HPDE6-E6E7 (cell line): ENCODE measurements around the gene GRIN2A.
"Not testable (repeated sequence)": the region's sequence is repeated elsewhere in the genome, so short reads cannot be mapped to it uniquely, and the experiment has no call there.

Experiments
- DNase-seq: peaks from one replicate; pipeline ENCODE4 v3.0.0; 2011; ENCODE audit warnings: missing footprints; ENCODE audit errors: extremely low spot score

The GRIN2A gene

DNA sequence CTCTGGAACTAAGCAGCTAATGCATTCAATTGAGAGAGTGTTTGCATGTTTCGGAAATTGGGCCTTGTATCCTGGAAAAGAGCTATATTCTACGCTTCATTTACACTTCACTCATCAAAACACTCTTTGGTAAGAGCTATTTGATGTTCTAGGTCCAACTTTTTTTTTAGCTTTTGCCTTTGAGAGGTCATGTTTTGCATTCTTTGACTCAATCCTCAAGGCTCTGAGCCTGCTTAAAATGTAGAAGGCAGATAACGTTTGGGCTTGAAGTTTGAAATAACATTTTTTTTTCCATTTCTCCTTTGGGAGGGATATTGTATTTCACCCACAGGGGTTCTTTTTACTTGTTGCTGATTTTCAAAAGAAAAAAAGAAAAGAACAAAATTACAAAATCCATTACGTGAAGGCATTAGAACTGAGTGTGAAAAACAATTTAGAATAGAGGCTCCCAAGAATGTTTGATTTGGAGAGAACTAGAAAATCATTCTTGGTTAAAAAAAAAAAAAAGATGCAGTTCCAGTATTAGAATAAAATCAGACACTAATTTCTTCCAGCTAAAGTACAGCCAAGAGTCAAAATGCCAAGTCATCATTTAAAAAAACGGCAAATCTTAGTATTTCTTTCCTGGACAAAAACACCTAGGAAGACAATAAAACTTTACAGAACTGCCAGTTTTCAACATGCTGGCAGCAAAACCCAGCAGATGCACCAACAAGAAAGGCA is 268.5 kb downstream of the GRIN2A start:
- no peak for DNase-seq

DNA sequence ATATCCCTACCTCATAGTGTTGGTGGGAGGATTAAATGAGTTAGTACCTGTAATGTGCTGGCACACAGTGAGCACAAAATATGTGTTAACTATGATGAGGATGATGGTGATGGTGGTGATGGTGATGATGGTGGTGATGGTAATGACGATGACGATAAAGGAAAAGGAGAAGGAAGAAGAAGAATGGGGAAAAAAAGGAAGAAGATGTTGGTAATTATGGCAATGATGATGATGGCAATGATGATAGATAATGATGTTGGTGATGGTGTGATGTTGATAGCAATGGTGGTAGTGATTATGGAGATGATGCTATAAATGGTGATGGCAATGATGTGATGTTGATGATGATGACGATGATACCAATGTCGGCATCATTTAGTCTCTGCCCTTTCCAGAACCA is 270.2 kb downstream of the GRIN2A start:
- DNase-seq, result no peak

DNA sequence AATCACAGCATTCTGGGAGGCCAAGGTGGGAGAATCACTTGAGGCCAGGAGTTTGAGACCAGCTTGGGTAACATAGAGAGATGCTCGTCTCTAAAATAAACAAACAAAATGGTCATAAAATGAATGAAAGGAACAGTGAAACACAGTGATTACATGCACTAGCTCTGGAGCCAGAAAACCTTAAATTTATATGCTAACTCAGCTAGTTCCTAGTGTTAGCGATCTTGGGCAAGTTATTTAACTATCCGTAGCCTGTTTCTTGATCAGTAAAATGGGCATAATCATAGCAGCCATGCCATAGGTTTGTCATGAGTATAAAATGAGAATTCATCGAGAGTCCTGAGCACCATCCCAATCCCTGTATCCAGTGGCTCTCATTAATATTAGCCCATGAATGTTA is 271.0 kb downstream of the GRIN2A start:
- DNase-seq, result no peak

DNA sequence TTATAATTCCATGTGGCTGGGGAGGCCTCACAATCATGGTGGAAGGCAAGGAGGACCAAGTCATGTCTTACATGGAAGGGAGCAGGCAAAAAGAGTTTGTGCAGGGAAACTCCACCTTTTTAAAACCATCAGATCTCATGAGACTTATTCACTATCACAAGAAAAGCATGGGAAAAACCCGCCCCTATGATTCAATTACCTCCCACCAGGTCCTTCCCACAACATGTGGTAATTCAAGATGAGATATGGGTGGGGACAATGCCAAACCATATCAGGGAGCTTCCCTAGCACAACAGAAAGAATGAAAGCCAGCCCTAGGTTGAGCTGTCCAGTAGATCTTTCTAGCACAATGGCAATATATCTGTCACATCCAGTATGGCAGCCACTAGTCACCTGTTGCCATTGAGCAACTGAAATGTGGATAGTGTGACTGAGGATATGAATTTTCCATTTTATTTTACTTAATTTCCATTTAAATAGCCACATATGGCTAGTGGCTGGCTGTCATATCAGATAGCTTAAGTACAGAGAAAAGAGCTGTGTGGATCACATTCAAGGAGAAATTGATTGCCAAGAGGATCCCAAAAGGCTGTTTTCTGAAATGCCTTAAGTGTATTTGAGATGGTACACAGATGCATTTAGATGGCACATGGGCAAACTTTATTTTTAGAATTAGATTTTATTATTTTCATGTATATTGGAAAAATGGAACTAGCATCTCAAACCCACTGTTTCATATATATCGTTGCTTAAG is 273.0 kb downstream of the GRIN2A start:
- no peak for DNase-seq

DNA sequence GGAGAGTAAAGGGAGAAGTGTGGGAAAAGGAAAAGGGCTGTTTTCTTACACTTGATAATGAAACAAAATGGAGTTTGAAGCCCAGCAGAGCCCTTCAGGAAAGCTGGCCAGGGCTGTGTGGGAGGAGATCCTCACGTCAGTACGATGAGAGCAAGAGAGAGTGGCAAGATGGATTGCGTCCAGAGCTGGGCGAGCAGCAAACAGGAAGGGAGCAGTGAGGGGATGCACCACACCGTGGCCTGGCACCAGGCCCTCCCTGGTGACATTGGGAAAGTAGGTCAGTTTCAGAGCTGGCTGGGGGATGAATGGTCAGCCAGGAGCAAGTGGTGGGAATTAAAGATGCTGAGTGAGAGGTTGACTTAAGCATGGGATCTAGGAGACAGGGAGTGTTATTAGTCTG is 273.6 kb downstream of the GRIN2A start:
- DNase-seq, result no peak

DNA sequence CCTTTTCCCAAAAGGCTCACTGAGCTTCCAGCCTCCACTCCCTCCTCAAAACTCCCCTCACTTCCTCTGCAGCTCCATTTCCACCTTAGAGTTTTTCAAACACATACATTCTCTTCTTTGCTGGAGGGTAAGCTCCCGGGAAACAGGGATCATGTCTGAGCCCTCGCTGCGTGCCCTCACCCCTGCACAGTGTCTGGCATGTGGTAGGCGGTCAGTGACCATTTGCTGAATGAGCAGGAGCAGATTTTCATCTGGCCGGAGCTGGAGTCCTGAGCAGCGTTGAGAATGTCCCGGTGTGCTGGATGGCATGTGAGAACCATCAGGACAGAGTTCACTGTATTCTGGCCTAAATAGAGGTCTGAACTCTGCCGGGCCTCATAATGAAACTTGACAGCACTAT is 274.5 kb downstream of the GRIN2A start:
- no peak for DNase-seq

DNA sequence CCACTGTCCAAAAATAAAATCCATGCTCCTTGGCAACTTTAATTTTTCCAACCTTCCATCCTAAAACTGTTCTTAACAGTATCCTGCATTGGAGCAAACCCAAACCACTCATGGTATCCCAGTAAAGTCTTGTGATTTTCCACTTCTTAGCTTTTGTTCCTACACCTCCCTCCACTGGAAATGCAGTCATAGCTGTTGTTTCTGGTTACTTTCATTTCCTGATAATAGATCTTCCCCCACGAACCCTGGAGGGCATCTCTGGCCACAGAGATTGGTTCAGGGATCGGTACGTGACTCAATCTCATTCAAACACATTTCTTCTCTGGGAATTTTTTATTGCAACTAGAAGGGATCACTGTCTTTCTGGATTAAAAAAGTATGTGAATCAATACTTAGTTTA is 276.0 kb downstream of the GRIN2A start:
- no peak for DNase-seq

DNA sequence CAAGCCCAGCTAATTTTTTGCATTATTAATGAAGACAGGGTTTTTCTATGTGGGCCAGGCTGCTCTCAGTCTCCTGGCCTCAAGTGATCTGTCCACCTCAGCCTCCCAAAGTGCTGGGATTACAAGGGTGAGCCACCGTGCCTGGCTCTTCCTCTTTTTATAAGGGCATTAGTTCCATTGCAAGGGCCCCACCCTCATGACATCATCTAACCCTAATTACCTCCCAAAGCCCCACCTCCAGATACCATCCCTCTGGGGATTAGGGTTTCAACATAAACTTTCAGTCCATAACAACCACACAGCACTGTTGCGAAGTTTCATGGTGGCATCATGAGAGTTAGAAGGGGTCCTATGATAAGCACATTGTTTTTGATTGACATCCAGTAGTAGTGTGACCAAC is 277.7 kb downstream of the GRIN2A start:
- no peak for DNase-seq

DNA sequence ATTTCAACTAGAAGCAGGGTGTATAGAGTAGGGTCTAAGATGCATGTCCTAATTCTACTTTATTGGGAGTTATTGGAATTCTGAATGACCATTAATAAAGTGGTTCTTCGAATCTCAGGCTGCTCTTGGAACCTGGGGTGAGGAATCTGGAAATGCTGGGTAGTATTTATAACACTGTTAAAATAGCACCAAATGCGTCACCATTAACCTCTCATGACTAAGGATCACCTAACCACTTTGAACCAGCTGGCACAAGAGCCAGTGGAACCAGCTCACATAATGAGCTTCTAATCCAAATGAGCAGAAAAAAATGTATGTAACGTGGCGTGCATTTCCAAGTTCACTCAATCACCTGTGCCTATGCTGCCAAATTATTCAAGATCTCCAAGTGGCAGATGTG is 281.7 kb downstream of the GRIN2A start:
- no peak for DNase-seq

DNA sequence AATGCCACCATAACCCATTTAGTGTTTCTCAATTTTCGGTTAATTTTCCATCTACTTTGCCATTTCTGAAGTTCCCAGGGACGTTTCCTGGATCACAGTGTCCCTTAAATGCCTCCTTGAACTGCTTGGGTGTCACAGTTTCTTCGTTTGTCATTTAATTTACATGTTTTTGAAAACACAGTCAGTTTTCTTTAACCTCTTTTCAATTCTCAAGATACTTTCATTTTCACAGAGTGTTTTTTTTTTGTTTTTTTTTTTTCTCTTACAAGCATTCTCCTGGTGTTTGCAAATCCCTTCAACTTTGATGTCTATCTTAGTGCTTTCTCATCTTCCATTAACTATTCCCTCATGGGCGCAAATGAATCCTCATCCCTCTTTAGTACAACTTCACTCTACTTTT is 283.7 kb downstream of the GRIN2A start:
- no peak for DNase-seq

DNA sequence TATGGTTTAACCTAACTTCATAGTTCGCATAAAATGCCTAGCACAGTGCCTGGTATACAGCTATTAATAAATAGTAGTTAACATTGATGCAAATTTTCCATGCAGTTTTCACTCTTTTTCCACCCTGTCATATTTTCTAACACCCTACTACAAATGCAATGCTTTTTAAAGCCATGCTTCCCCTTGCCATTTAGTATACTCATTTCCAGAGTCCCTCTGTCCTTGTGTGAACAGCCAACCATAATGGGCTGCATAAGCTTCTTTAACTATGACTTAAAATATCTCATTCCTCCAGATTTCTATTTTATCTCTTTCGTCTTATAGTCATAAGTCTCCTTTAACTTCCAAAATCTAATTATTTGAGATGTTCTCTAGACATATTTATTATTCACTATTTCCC is 284.1 kb downstream of the GRIN2A start:
- no peak for DNase-seq

DNA sequence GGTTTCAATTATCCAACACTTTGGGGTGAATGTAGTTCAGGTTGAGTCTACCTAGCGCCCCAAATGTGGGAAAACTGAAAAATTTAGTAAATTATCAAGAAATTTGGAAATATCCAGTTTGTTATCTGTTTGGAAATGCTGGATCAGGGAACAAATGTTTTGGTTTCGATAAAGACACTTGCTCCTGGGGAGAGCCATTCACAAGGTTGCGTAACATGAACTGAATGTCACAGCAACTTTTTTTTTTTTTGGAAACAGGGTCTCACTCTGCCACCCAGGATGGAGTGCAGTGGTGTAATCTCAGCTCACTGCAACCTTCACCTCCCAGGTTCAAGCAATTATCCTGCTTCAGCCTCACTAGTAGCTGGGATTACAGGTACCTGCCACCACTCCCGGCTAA is 286.4 kb downstream of the GRIN2A start:
- DNase-seq, result no peak

DNA sequence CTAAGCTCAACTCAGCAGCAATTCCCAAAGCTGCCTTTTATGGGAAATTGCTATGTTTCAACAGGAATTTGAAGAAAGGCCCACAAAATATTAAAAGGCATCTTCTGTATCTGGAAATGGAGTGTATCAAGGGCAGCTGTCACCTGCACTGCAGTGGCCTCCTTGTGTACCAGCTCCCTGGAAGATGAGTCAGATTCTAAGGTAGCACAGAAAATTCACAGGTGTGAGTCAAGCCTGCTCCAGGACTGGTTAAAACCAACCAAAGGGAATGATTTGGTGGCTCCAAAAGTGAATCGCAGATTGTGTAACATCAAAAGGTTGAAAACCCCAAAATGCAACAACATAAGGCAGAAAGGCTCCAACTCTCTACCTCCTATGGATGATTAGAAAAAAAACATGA is 296.4 kb downstream of the GRIN2A start:
- no peak for DNase-seq

DNA sequence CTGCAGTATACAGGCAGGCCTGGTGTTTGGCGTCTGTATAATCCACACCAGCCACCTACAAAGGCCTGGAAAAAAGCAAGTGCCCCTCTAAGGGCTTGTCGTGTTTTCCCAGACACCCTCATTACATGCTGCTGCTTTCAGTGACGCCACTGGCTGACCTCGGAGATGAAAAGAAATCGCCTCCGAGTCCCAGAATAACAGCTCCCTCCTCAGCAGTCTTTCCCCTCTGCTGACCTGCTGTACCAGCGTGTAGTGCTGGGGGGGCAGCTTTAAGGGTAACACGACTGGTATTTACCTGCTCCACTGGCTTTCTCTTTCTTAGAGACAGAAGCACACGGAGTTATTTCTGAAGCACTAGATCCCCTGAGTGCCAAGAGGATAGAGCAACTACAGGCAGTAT is 296.8 kb downstream of the GRIN2A start:
- no peak for DNase-seq

DNA sequence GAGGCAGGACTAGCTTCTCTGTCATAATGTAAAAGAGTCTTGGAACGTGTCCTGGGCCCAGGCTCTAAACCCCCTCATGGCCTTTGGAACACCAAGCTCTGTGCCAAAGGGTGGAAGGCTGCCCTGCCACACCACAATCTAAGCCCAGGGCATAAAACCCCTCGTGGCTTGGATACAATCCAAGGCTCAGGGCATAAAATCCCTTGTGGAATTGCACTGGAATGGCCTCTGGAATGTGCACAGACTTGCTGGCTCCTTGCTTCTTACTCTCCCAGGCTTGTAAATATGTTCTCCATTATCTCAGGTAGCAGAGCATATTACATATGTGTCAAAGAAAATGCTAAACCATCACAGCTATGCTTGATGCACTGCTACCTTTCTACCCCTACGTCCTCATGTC is 306.2 kb downstream of the GRIN2A start:
- not testable (repeated sequence) for DNase-seq

DNA sequence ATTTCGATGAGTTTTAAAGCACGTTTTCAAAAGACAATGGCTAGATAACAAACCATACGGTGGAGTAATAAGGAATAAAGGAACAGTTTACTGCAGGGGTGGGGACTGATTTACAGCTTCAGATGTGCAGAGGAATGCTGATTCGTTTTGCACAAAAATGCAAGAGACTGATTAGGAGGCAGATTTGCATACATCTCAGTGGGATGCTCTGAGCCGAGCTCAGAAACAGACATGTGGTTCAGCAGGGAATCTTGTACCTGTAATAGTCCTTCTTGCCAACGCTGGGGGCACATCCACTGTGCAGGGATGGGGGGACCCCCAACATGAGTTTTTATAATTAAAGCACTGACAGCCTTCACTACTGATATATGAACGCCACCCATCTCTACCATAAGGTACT is 308.0 kb downstream of the GRIN2A start:
- no peak for DNase-seq

DNA sequence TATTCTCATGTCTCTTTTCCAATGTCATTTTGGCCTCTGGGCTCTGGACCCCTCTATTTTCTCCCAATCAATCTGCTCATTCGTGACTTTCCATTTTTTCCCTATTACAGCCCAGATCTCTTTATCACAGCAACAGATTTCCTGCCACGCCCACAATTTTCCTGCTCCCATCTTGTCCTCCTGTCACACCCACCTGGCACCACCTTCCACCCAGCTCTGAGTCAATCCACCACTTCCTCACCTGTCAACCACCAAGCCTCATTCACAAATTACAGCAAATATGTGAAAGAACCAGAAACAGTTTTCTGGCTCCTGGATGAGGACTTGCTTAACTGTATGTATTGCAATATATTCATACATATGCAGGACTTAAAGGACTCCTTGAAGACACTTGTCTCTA is 311.3 kb downstream of the GRIN2A start:
- no peak for DNase-seq

DNA sequence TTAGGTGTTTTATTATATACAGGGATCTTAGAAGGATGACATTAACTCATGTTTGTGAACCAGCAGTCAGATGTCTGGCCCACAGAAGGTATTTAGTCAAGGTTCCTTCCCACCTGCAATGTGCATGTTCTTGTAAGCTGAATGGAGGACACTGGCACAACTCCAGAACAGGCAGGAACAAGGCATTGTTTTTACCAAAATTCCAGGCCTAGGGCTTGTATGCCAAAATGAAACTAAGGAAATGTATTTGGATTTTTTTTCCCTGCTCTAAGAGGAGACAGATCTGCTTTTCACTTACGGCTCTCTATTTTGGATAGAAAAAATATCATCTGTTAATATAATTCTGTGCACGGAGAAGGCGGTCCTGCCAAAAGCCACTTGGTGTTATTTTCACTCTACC is 312.5 kb downstream of the GRIN2A start:
- no peak for DNase-seq

DNA sequence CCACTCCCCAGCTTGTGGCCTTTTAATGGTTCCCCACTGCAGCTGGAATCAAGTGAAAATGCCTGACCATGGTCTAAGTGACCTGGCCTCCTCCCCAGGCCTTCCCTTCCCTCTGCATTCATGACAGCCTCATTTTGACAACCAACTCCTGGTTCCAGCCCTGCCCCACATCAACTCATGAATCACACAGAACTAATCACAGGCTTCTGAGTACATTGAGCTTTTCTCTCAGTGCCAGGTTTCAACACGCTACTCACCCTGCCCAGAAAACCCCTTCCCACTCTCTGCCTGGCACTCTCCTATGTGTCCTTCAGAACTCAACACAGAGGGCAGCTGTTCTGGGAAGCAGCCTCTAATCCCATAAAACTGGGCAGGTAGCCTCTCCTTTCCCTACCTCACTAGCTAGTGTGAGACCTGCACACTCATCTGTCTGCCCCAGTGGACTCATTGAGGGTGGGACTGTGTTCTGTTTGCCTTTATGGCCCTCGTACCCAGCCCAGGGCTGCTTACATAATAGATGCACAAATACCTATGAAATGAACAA is 313.6 kb downstream of the GRIN2A start:
- no peak for DNase-seq

DNA sequence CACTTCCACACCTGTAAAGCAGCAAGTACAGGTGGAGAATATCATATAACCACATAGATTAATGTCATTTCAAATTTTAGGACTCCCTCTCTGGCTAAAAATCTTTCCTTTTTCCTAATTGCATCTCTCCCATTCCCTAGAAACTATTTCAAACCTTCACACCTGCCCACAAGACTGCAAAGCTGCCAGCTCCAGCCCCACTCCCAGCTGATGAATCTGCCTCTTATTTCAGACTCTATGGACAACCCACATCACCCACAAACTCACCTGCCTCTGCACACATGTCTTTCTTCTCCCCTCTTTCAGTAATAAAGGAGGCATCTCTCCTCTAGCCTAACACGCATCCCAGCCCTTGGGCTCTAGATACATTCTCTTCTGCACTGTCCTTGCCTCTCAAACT is 315.1 kb downstream of the GRIN2A start:
- DNase-seq, result no peak

DNA sequence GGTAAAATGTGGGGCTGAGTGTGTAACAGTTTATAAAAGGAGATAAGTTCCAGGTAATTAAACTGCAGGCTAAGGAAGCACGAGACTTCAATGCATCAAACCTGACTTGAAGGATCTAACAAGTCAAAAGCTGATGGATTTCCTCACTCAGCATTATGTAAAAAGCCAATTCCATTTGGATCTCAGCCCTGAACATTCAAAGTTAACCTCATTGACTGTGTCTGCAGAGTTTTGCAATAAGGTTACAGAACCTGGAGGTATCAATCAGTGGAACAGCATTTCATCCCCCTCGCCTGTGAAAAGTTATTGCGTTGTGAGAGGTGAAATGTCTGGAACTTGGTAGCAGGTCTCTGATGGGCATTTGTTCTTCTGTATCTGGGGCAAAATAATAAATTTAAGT is 317.8 kb downstream of the GRIN2A start:
- no peak for DNase-seq

DNA sequence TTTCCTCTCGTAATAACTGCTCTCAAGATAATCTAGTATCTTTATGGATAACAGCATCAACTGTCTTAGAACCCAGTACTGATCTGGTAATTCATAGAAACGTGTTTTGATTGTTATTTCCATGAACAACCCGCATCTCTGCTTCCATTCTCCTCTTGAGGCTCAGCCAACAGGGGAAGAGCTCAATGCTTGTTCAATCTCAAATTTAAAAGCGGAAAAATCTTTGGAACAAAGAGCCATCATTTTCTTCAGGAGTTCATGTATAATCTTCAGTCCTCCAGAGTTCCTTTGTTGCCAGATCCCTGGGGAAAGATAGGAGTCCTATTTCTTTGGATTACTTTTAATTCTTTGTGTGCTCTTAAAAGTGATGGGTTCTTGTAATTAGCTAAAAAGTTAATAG is 319.9 kb downstream of the GRIN2A start:
- no peak for DNase-seq

DNA sequence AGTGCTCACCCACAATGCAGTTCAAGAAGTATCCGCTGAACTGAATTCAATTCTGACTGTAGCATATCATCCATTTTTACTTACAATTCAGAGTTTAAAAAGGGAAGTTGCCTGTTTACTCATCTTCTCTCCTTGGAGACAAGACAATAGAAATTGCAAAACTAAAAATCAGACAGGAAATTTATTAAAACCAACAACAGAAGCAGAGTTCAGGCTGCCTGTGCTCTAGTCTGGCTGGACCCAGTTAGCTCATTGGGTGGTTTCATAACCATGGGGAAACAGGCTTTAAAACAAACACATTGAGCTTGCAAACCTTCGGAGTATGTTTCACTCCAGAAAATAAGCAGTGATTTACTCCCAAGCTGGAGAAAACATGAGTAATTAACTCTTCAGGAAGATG is 321.4 kb downstream of the GRIN2A start:
- no peak for DNase-seq
